ENCODE results near the gene LRBA. TPM values are rescaled to one million over a fixed set of nuclear protein-coding genes. Genes with fewer than 3 reads are reported as not detected.

LRBA gene
- total and polyA plus RNA-seq, 9 of the 15 experiments (the other 6 are each of a cell fraction or from before 2014, with no cell fraction given): 24.2 to 88.7 (median 59.7) TPM

DNA sequence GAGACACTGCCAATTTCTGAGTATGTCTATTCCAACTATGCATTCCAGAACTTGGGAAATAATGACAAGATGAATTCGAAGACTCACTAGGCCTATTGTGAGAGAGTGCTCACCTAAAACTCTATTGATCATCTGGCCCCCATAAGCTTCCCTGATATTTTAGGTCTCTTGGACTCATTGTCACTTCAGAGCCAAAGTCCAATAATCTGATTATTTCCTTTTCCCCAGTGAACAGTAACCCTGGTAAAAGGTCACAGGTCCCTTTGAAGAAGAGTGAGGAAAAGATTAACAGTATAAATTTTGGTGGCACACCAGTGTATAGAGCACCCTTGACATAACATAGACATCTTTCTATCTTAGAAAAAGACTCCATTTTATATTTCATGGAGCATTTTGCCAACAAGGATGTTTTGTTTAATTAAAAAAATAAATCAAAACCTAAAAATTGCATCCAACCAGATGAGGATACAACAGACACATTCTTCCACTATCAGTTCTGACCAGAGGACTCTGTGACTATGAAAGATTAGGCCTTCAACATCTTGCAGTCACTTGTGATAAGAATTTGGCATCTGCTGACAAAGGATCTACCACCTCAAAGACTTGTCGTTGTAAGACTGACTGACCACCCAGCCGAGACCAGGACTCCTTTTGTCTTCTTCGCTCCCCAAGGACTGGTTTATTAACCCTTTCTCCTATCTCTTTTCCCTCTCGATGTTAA, 241.2 kb downstream of the LRBA start (continued):
- TF ChIP-seq, protein P1, sequence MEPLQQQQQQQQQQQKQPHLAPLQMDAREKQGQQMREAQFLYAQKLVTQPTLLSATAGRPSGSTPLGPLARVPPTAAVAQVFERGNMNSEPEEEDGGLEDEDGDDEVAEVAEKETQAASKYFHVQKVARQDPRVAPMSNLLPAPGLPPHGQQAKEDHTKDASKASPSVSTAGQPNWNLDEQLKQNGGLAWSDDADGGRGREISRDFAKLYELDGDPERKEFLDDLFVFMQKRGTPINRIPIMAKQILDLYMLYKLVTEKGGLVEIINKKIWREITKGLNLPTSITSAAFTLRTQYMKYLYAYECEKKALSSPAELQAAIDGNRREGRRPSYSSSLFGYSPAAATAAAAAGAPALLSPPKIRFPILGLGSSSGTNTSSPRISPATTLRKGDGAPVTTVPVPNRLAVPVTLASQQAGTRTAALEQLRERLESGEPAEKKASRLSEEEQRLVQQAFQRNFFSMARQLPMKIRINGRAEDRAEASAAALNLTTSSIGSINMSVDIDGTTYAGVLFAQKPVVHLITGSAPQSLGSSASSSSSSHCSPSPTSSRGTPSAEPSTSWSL (CRISPR knock-in tag; IDR thresholded peaks at IDR 0.05; ENCODE audit: borderline replicate concordance): no peak
- TF ChIP-seq ZNF140 (CRISPR knock-in tag; IDR thresholded peaks at IDR 0.05) (no peak), ZNF165 (CRISPR knock-in tag; IDR thresholded peaks at IDR 0.05; ENCODE audit: borderline replicate concordance) (no peak), PPARD (CRISPR knock-in tag; IDR thresholded peaks at IDR 0.05) (no peak), ESRRA (IDR thresholded peaks at IDR 0.05; ENCODE audit: borderline replicate concordance, low read depth) (no peak), NFATC3 (IDR thresholded peaks at IDR 0.05) (no peak), POLR2H (tag; IDR thresholded peaks at IDR 0.05; ENCODE audit: low read depth) (no peak), RFX5 (IDR thresholded peaks at IDR 0.05; ENCODE audit: low read depth, low read length) (no peak), NCOR1 (IDR thresholded peaks at IDR 0.05) (peak; percentile 91), ZNF444 (CRISPR knock-in tag; IDR thresholded peaks at IDR 0.05) (no peak), NR4A1 (CRISPR knock-in tag; IDR thresholded peaks at IDR 0.05) (no peak), NR4A1 (tag; IDR thresholded peaks at IDR 0.05) (peak; percentile 37; the same call in 1 of the 2 replicates), PML (IDR thresholded peaks at IDR 0.05; ENCODE audit: low read length) (peak; percentile 96), CHAMP1 (IDR thresholded peaks at IDR 0.05) (peak; percentile 71; the same call in 1 of the 2 replicates), ZBTB43 (CRISPR knock-in tag; IDR thresholded peaks at IDR 0.05) (no peak), ATF6 (CRISPR knock-in tag; IDR thresholded peaks at IDR 0.05) (no peak), TARDBP (IDR thresholded peaks at IDR 0.05) (no peak), TAL1 (IDR thresholded peaks at IDR 0.05) (peak; percentile 97), XRCC4 (IDR thresholded peaks at IDR 0.05; ENCODE audit: extremely low read depth, insufficient read depth, insufficient read length) (no peak)
- TF ChIP-seq, protein P2, sequence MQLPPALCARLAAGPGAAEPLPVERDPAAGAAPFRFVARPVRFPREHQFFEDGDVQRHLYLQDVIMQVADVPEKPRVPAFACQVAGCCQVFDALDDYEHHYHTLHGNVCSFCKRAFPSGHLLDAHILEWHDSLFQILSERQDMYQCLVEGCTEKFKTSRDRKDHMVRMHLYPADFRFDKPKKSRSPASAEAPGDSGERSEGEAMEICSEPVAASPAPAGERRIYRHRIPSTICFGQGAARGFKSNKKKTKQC (CRISPR knock-in tag; IDR thresholded peaks at IDR 0.05): no peak

Data from K562 (cell line).